ENCODE measurements around the gene TNP2.
A peak's percentile ranks its signal among the peaks of the same experiment; 100 is the strongest.

The TNP2 gene

GRCh38 chr16:11255737-11256660 lies 13.1 kb downstream of the TNP2 start, which contains the start of gene SOCS1:
Gene SOCS1 (minus strand): TSS chr16:11256204. CDS start chr16:11255478, 726 bp downstream.
- DNase-seq (ENCODE audit: low spot score), result peak; percentile 70

DNA sequence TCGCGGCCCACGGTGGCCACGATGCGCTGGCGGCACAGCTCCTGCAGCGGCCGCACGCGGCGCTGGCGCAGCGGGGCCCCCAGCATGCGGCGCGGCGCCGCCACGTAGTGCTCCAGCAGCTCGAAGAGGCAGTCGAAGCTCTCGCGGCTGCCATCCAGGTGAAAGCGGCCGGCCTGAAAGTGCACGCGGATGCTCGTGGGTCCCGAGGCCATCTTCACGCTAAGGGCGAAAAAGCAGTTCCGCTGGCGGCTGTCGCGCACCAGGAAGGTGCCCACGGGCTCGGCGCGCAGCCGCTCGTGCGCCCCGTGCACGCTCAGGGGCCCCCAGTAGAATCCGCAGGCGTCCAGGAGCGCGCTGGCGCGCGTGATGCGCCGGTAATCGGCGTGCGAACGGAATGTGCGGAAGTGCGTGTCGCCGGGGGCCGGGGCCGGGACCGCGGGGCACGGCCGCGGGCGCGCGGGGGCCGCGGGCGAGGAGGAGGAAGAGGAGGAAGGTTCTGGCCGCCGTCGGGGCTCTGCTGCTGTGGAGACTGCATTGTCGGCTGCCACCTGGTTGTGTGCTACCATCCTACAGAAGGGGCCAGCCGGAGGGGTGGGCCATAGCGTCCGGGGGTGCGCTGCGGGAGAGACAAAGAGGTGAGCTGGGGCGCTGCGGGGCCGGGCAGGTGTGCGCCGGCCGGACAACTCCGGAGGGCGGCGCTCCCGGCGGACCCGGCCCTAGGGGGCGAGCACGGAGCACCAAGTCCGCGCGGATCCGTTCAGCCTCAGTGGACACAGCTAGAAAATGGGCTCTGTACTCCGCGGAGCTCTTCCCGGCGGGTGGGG lies 14.0 kb downstream of the TNP2 start:
- DNase-seq (ENCODE audit: low spot score), result no peak

DNA sequence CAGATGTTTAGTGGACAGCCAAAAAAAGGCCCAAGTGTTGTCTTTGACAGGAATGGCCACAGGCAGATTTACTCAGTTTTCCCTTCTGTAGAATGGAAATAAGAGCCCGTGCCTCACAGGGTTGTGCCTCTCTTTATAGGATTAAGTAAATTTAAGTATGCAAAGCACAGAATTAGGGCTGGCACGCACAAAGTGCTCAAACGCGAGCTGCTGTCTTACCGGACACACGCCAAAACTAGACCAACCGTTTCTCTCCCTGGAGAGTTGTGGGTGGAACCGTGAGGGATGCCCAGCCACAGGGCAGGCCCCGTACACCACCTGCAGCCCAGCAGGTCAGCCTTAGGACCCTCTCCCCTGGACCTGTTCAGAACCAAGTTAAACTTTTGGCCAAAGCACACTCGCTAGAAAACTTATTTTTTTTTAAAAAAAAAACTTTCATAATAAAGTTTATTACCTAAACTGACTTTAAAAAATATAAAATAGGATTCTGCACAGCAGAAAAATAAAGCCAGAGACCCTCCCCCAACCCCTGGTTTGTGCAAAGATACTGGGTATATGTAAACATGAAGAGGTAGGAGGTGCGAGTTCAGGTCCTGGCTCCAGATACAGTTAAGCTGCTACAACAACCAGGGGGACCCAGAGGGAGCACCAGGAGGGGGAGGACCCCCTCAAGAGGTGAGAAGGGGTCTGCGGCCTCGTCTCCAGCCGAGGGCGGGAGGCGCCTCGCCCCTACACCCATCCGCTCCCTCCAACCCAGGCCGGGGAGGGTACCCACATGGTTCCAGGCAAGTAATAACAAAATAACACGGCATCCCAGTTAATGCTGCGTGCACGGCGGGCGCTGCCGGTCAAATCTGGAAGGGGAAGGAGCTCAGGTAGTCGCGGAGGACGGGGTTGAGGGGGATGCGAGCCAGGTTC lies 14.9 kb downstream of the TNP2 start:
- no peak for DNase-seq (ENCODE audit: low spot score)

DNA sequence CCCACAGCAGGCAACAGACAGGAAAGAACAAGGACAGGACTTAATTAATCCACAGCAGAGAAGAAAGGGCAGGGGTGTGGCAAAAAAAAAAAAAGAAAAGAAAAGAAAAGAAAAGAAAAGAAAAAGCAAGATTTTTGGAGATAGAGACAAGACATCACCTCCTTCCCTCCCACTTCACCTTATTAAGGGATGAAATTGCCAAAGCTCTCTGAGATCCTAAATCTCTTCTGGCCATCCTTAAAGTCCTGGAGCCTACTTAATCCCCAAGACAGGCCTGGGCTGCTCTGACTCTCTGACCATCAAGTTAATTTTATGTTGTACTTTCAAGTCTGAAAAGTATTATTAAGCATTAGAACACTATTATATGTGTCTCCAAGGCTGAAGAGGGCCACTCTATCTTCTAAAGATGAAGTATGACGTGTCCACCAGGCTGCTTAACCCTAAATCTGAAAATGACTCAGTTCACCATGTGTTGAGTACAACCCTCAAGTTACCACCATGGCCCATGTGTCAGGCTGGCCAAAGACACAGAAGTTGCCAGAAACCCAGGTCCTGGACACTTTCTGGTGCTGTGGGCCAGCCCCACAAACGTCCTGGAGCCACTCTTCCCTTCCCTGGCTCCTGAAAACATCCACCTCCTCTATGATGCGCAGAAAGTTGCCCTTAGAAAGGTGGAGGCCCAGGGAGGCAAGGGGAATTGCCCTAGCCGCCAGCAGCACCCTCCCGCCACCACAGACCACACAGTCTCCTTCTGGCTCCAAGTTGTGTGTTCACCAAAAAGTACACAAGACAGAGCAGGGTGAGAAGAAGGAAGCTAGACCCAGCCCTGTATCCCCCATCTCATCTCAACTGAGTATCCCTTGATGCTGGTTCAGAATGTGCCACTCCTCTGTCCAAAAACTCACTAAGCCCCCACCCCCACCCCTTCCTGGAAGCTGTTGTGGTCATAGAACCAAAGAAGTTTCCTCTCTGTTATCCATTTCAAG lies 15.8 kb downstream of the TNP2 start:
- DNase-seq (ENCODE audit: low spot score), result no peak

- no peak for DNase-seq (ENCODE audit: low spot score)
Measured at GRCh38 chr16:11252482-11252931, 16.6 kb downstream of the TNP2 start.

DNA sequence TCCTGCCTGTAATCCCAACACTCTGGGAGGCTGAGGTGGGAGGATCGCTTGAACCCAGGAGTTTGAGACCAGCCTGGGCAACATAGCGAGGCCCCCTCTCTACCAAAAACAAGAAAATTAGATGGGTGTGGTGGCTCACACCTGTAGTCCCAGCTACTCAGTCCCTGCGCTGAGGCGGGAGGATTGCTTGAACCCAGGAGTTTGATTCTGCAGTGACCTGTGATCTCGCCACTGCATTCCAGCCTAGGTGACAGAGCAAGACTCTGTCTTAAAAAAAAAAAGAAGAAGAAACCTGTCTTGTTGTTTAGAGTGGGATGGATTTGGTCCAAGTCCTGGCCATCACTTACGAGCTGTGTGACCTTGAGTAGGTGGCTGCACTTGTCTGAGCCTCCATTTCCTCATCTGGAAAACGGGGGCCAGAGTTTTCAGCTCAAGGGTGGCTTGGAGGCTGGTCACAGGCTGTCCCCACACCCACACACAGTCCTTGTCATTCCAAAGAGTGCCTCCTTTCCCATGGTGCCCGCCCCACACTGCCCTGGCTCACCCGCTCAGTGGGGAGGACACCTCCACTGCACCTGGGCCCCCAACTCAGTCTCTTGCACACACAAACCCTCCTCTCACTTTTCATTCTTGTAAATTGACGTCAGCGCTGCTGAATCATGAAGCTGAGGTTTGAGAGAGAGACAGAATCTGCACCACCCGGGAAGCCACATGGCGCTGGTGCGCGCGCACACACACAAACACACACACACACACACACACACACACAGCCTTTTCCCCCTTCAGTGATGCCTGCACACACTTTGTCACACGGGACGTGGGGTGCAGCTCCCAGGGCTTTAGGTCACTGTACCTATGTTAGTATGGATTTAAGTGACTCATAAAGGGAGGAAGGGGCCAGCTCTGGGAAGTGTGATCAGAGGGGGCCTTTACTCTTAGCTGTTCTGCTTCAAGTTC lies 17.3 kb downstream of the TNP2 start:
- no peak for DNase-seq (ENCODE audit: low spot score)

DNA sequence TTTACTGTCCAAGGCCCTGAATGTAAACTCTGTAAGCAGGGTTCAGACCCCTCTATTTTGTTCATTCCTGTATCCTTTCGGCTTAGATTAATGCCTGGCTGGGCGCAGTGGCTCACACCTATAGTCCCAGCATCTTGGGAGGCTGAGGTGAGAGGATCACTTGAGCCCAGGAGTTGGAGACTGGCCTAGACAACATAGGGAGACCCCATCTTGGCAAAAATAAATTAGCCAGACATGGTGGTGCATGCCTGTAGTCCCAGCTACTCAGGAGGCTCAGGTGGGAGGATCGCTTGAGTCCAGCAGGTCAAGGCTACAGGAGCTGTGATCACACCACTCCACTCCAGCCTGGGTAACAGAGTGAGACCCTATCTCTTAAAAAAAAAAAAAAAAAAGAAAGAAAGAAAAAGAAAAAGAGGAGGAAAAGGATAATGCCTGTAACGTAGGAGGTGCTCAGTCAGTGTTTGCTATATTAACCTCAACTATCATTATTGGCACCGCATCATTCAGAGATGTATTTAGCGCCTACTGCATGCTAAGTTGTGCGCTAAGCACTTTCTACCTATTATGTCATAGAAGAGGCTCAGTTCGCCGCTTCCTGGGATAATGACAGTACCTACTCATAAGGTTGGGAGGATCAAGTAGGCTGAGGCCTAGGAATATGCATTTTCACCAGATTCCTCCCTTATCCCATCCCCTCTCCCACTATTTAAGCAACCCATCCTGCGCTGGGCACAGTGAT lies 18.2 kb downstream of the TNP2 start:
- no peak for DNase-seq (ENCODE audit: low spot score)

GRCh38 chr16:11250091-11250785 lies 18.9 kb downstream of the TNP2 start:
- DNase-seq (ENCODE audit: low spot score), result no peak

- DNase-seq (ENCODE audit: low spot score), result no peak
Measured at GRCh38 chr16:11249233-11250061, 19.7 kb downstream of the TNP2 start.

- DNase-seq (ENCODE audit: low spot score), result no peak
Measured at GRCh38 chr16:11248133-11248532, 21.0 kb downstream of the TNP2 start.

- DNase-seq (ENCODE audit: low spot score), result no peak
Measured at GRCh38 chr16:11245988-11246387, 23.1 kb downstream of the TNP2 start.

GRCh38 chr16:11245222-11245737 lies 23.8 kb downstream of the TNP2 start:
- DNase-seq (ENCODE audit: low spot score), result no peak

- no peak for DNase-seq (ENCODE audit: low spot score)
Measured at GRCh38 chr16:11242658-11243057, 26.5 kb downstream of the TNP2 start.

DNA sequence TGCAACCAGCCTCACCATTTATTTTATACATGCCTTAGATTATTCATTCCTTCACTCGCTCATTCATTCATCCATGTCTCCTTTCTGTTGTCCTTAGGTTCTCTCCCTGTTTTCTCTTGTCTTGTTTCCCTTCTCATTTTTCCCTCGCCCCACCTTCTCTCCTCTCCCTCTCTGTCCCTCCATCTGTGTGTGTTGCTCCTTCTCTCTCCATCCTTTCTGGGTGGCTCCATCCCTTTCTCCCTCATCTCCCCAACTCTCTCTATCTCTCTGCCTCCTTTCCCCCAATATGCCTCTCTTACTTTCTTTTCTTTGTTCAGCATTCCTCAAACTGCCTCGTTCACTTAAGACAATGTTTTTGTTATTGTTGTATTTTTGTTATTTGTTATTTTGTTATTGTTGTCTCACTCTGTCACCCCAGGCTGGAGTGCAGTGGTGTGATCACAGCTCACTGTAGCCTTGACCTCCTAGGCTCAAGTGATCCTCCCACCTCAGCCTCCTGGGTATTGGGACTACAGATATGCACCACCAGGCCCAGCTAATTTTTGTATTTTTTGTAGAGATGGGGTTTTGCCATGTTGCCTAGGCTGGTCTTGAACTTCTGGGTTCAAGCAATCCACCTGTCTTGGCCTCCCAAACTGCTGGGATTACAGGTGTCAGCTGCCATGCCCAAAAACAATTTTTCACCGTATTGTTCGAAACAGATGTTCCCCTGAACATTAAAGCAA lies 27.5 kb downstream of the TNP2 start:
- no peak for DNase-seq (ENCODE audit: low spot score)

GRCh38 chr16:11240636-11241473 lies 28.3 kb downstream of the TNP2 start:
- DNase-seq (ENCODE audit: low spot score), result no peak

Measured in pons (tissue), 1 donor.